Epithelial cell of alveolus of lung (primary cell): Measurements from ENCODE around the gene TAS2R4. TPM values are rescaled to one million over a fixed set of nuclear protein-coding genes. Genes with fewer than 3 reads are reported as not detected.

Source experiments
- total RNA-seq: library from RNA; depleted of rRNA; stranded (reverse); fragments of >200 nt; gene quantifications from 2 replicates; pipeline ENCODE4 v1.2.1, GENCODE V29; 2015

Gene TAS2R4
- under 0.01 and 0.88 TPM in 2 replicates for total RNA-seq

GRCh38 chr7:141776374-141776773, at the start of gene TAS2R4:
TAS2R4 (plus strand) TSS chr7:141776674; CDS start chr7:141778489, 1,815 bp downstream.

DNA sequence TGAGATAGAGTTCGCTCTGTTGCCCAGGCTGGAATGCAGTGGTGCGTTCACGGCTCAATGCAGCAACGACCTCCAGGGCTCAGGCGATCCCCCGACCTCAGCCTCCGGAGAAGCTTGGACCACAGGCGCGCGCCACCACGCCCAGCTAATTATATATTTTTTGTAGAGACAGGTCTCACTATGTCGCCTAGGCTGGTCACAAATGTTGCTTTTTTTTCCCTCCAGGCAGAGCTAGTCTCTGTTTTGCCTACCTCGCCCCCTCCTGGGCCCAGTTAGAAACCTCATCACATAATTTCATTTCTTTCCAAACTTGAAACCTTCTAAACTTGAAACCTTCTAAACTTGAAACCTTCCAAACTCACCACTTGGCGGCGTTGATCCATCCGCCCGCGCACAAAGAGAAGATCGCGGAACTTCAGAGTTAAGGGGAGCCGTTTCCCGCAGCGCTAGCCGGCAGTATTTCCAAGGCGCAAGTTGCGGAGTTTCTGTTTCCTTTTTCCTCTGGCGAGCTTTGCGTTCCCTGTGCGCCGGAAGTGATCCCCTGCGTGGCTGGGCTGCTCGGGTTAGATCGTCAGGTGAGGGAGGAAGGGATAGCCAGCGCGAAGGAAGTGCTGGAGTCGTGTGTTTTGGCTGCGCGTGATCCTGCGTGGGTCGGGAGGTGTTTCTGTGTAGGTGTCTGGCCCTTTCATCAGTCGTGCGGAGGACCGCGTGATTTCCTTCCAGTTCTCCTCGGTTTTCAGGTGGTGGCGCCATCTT, 38.5 kb upstream of the TAS2R4 start, which contains the start of gene SSBP1:
Gene SSBP1, plus strand, starts transcription at position 523 of the 756 bp plus-strand sequence. CDS start 809 bp downstream, outside the sequence.

GRCh38 chr7:141763797-141764196, 12.7 kb upstream of the TAS2R4 start, which contains the start of gene TAS2R3:
TAS2R3 (plus strand) TSS chr7:141764097; CDS start chr7:141764159, 62 bp downstream.

GRCh38 chr7:141789917-141790316, 13.4 kb downstream of the TAS2R4 start, which contains the start of gene TAS2R5:
TAS2R5 (plus strand) TSS chr7:141790217; CDS start chr7:141790362, 145 bp downstream.

Other genes with a start within 250 kb of the TAS2R4 start
- gene AGK, start 225.3 kb upstream of the TAS2R4 start, total RNA-seq: 20.3 and 25.7 TPM in 2 replicates
- 3.9 and 6.8 TPM in 2 replicates for gene DENND11, start 74.5 kb upstream of the TAS2R4 start, total RNA-seq
- not detected in 2 replicates for gene WEE2, start 68.3 kb upstream of the TAS2R4 start, total RNA-seq
- 170 and 221 TPM in 2 replicates for gene SSBP1, start 38.3 kb upstream of the TAS2R4 start, total RNA-seq
- 1.1 TPM in 1 of 2 replicates, not detected in the other for gene TAS2R3, start 12.6 kb upstream of the TAS2R4 start, total RNA-seq
- gene TAS2R5, start 13.5 kb downstream of the TAS2R4 start, total RNA-seq: 0.39 and 0.48 TPM in 2 replicates
- gene PRSS37, start 64.8 kb downstream of the TAS2R4 start, total RNA-seq: not detected in 2 replicates
- gene OR9A4, start 139.7 kb downstream of the TAS2R4 start, total RNA-seq: not detected in 2 replicates
- gene CLEC5A, start 170.3 kb downstream of the TAS2R4 start, total RNA-seq: not detected in 2 replicates
- not detected in 2 replicates for gene TAS2R38, start 197.1 kb downstream of the TAS2R4 start, total RNA-seq
- gene MGAM, start 219.2 kb downstream of the TAS2R4 start, total RNA-seq: 0.24 TPM in 1 of 2 replicates, not detected in the other